Colonic mucosa (tissue), 4 donors: ENCODE results near the gene KCNIP4. TPM values are rescaled to one million over a fixed set of nuclear protein-coding genes. Genes with fewer than 3 reads are reported as not detected.

ENCODE experiments used
- DNase-seq: peaks from one replicate; pipeline ENCODE4 v3.0.0-alpha.2; 2020
- H3K27ac ChIP-seq: fragments of 200-600 bp; one replicate; pipeline ENCODE4 v1.8.0; 2021
- H3K27me3 ChIP-seq: fragments of 200-600 bp; one replicate; pipeline ENCODE4 v1.8.0; 2021
- H3K36me3 ChIP-seq: fragments of 200-600 bp; one replicate; pipeline ENCODE4 v1.8.0; 2021
- H3K4me1 ChIP-seq: fragments of 200-600 bp; one replicate; pipeline ENCODE4 v1.8.0; 2021; ENCODE audit warnings: mild to moderate bottlenecking
- H3K4me3 ChIP-seq: fragments of 200-600 bp; one replicate; pipeline ENCODE4 v1.8.0; 2021
- H3K9ac ChIP-seq, 2 donors: one replicate each; pipeline ENCODE4 v1.7.0; 2013; ENCODE audit warnings: control low read depth in 2 of 2, low read depth in 2 of 2, low read length in 2 of 2
- H3K9me3 ChIP-seq: fragments of 200-600 bp; one replicate; pipeline ENCODE4 v1.8.0; 2021
- CTCF ChIP-seq: fragments of 200-600 bp; IDR thresholded peaks from one replicate; pipeline ENCODE4 v1.8.0; 2022; ENCODE audit warnings: antibody characterized with exemption, mild to moderate bottlenecking
- intact Hi-C: fragments of 100-400 bp; cut with DNase I; formaldehyde crosslinking; loops from one replicate; pipeline ENCODE4 v1.14.1; 2022
- total RNA-seq, 2 donors: library from RNA; stranded (reverse); fragmentation: NEBNext Ultra II Directional in 1 of 2; extraction: Animal tissue kit (Norgen Biotek cat#: 25700) in 1 of 2; gene quantifications; one replicate each; pipeline ENCODE4 v1.2.1, GENCODE V29; 2021
- donor health status: healthy.
- donor health status: DM: no; HTN: no; CAD: no.
- donor health status: DM: no; HTN: no; CAD: no.

The KCNIP4 gene
- total RNA-seq, 2 donors from 2014 or later, result 0.67 to 1.2 TPM

- intact Hi-C loops, result no loop called here
- Histone ChIP-seq H3K36me3 (no peaks in the 10 kb centered on the region), H3K9me3 (no peaks in the 10 kb centered on the region), H3K4me1 (no peaks in the 10 kb centered on the region), H3K27ac (no peak overlapping the region), H3K9ac (no peak overlapping the region), H3K4me3 (no peak overlapping the region), H3K27me3 (no peaks in the 10 kb centered on the region)
- no peak for TF ChIP-seq CTCF
- DNase-seq, result no peak
Observed at GRCh38 chr4:20723463-20723862, 1225.1 kb downstream of the KCNIP4 start.

GRCh38 chr4:20723019-20723418 lies 1225.6 kb downstream of the KCNIP4 start:
- no peak for DNase-seq

GRCh38 chr4:20711335-20711734 lies 1237.2 kb downstream of the KCNIP4 start:
- no peaks in the 10 kb centered on the region for H3K4me1 ChIP-seq
- no peaks in the 10 kb centered on the region for H3K9me3 ChIP-seq
- H3K27ac ChIP-seq, result no peak overlapping the region
- intact Hi-C loops, result no loop called here
- DNase-seq, result no peak
- no peak overlapping the region for H3K4me3 ChIP-seq
- no peaks in the 10 kb centered on the region for H3K27me3 ChIP-seq
- no peaks in the 10 kb centered on the region for H3K36me3 ChIP-seq
- TF ChIP-seq CTCF, result no peak
- H3K9ac ChIP-seq, result no peak overlapping the region

More at GRCh38 chr4:20723019-20723418, 1225.6 kb downstream of the KCNIP4 start:
- Histone ChIP-seq H3K4me3 (no peak overlapping the region), H3K36me3 (no peaks in the 10 kb centered on the region), H3K27me3 (no peaks in the 10 kb centered on the region), H3K4me1 (no peaks in the 10 kb centered on the region), H3K27ac (no peak overlapping the region), H3K9ac (no peak overlapping the region), H3K9me3 (no peaks in the 10 kb centered on the region)
- TF ChIP-seq CTCF, result no peak
- intact Hi-C loops, result no loop called here

- Histone ChIP-seq H3K4me3 (peak within 1 kb of the TSS; percentile 79), H3K9ac (peak within 1 kb of the TSS; percentile 84 to 86), H3K36me3 (peaks cover 4% of the 10 kb centered on the region), H3K27ac (peak within 1 kb of the TSS; percentile 40), H3K27me3 (no peaks in the 10 kb centered on the region), H3K9me3 (no peaks in the 10 kb centered on the region), H3K4me1 (peaks cover 5% of the 10 kb centered on the region)
- intact Hi-C loops, result no loop called here
- no peak for TF ChIP-seq CTCF
- peak; percentile 95 for DNase-seq
Observed at GRCh38 chr4:20700007-20700761, 1248.4 kb downstream of the KCNIP4 start, which contains the start of gene PACRGL. PACRGL (plus strand) TSS chr4:20700458; CDS start chr4:20704482, 4,024 bp downstream.

GRCh38 chr4:20698820-20699219 lies 1249.8 kb downstream of the KCNIP4 start:
- Histone ChIP-seq H3K27ac (no peak overlapping the region), H3K4me1 (peaks cover 5% of the 10 kb centered on the region), H3K4me3 (no peak overlapping the region), H3K36me3 (no peaks in the 10 kb centered on the region), H3K9ac (no peak overlapping the region), H3K9me3 (no peaks in the 10 kb centered on the region), H3K27me3 (no peaks in the 10 kb centered on the region)
- DNase-seq, result no peak
- intact Hi-C loops, result no loop called here
- TF ChIP-seq CTCF, result no peak
